H9 (cell line): ENCODE data around the gene SLC35F2. TPM values are rescaled to one million over a fixed set of nuclear protein-coding genes. Genes with fewer than 3 reads are reported as not detected.

Experiments
- DNase-seq: peaks from one replicate; pipeline ENCODE4 v3.0.0-alpha.2; 2017
- H2AFZ ChIP-seq: one replicate; pipeline ENCODE4 v1.6.1; 2013; ENCODE audit warnings: mild to moderate bottlenecking, low read length, control low read depth, moderate library complexity
- H2AK5ac ChIP-seq: 2 replicates; pipeline ENCODE4 v1.6.1; 2013; ENCODE audit warnings: low read length, control low read depth, mixed read lengths; ENCODE audit not compliant: insufficient read length
- H2BK120ac ChIP-seq: one replicate; pipeline ENCODE4 v1.6.1; 2013; ENCODE audit warnings: low read depth, mild to moderate bottlenecking, low read length, control low read depth, inconsistent platforms; ENCODE audit not compliant: poor library complexity, severe bottlenecking
- H2BK12ac ChIP-seq: 2 replicates; pipeline ENCODE4 v1.6.1; 2013; ENCODE audit warnings: low read length, control low read depth, mixed read lengths, low read depth; ENCODE audit not compliant: insufficient read length
- H2BK15ac ChIP-seq: 2 replicates; pipeline ENCODE4 v1.6.1; 2013; ENCODE audit warnings: low read depth, low read length, control low read depth
- H2BK20ac ChIP-seq: one replicate; pipeline ENCODE4 v1.6.1; 2013; ENCODE audit warnings: low read depth, mild to moderate bottlenecking, low read length, control low read depth, inconsistent platforms; ENCODE audit not compliant: poor library complexity, severe bottlenecking
- H2BK5ac ChIP-seq: 2 replicates; pipeline ENCODE4 v1.6.1; 2013; ENCODE audit warnings: low read length, control low read depth, mixed read lengths; ENCODE audit not compliant: insufficient read length
- H3K14ac ChIP-seq: 2 replicates; pipeline ENCODE4 v1.6.1; 2013; ENCODE audit warnings: low read length, control low read depth; ENCODE audit not compliant: insufficient read depth
- H3K18ac ChIP-seq: 2 replicates; pipeline ENCODE4 v1.6.1; 2013; ENCODE audit warnings: low read depth, mild to moderate bottlenecking, mixed read lengths, low read length, control low read depth; ENCODE audit not compliant: insufficient read length
- H3K23ac ChIP-seq: 2 replicates; pipeline ENCODE4 v1.6.1; 2013; ENCODE audit warnings: low read length, control low read depth, mixed read lengths, low read depth; ENCODE audit not compliant: insufficient read length
- H3K23me2 ChIP-seq: 2 replicates; pipeline ENCODE4 v1.6.1; 2013; ENCODE audit warnings: low read depth, mild to moderate bottlenecking, mixed read lengths, low read length, control low read depth; ENCODE audit not compliant: insufficient read length, poor library complexity, severe bottlenecking
- H3K27ac ChIP-seq: 2 replicates; pipeline ENCODE4 v1.5.1; 2013; ENCODE audit warnings: low read length, control low read depth, mixed read lengths, low read depth; ENCODE audit not compliant: insufficient read length
- H3K27me3 ChIP-seq: 2 replicates; pipeline ENCODE4 v1.6.1; 2013; ENCODE audit warnings: low read length, control low read depth, inconsistent platforms; ENCODE audit not compliant: insufficient read depth
- H3K4ac ChIP-seq: 2 replicates; pipeline ENCODE4 v1.6.1; 2013; ENCODE audit warnings: low read depth, mild to moderate bottlenecking, control low read depth, inconsistent platforms, low read length, moderate library complexity
- H3K4me1 ChIP-seq: 2 replicates; pipeline ENCODE4 v1.6.1; 2013; ENCODE audit warnings: low read length, control low read depth, inconsistent platforms; ENCODE audit not compliant: insufficient read depth
- H3K4me2 ChIP-seq: 2 replicates; pipeline ENCODE4 v1.6.1; 2013; ENCODE audit warnings: low read length, control low read depth, mixed read lengths; ENCODE audit not compliant: insufficient read length, insufficient read depth
- H3K56ac ChIP-seq: 2 replicates; pipeline ENCODE4 v1.6.1; 2013; ENCODE audit warnings: low read depth, mild to moderate bottlenecking, mixed read lengths, low read length, control low read depth; ENCODE audit not compliant: insufficient read length
- H3K79me1 ChIP-seq: 2 replicates; pipeline ENCODE4 v1.6.1; 2013; ENCODE audit warnings: low read depth, mild to moderate bottlenecking, moderate library complexity, low read length, control low read depth, inconsistent platforms; ENCODE audit not compliant: insufficient read depth, poor library complexity, severe bottlenecking
- H3K79me2 ChIP-seq: 2 replicates; pipeline ENCODE4 v1.6.1; 2013; ENCODE audit warnings: low read length, control low read depth, inconsistent platforms; ENCODE audit not compliant: insufficient read depth
- H3K9ac ChIP-seq: 2 replicates; pipeline ENCODE4 v1.6.1; 2013; ENCODE audit warnings: low read length, control low read depth, mixed read lengths; ENCODE audit not compliant: insufficient read length; ENCODE audit errors: extremely low read depth
- H3K9me3 ChIP-seq: one replicate; pipeline ENCODE4 v1.6.1; 2013; ENCODE audit warnings: low read depth, low read length, inconsistent platforms; ENCODE audit not compliant: control insufficient read depth
- H3T11ph ChIP-seq: one replicate; pipeline ENCODE4 v1.6.1; 2013; ENCODE audit warnings: mild to moderate bottlenecking, low read length, control low read depth, inconsistent platforms
- H4K20me1 ChIP-seq: one replicate; pipeline ENCODE4 v1.6.1; 2013; ENCODE audit not compliant: control insufficient read depth, insufficient read length, insufficient read depth
- H4K5ac ChIP-seq: 2 replicates; pipeline ENCODE4 v1.6.1; 2013; ENCODE audit warnings: low read depth, mild to moderate bottlenecking, mixed read lengths, low read length, control low read depth; ENCODE audit not compliant: insufficient read length
- H4K8ac ChIP-seq: replicated peaks from 2 replicates; pipeline ENCODE4 v1.6.1; 2013; ENCODE audit warnings: low read length, control low read depth, mixed read lengths, low read depth; ENCODE audit not compliant: insufficient read length
- H4K91ac ChIP-seq: 2 replicates; pipeline ENCODE4 v1.6.1; 2013; ENCODE audit warnings: low read depth, mild to moderate bottlenecking, moderate library complexity, mixed read lengths, low read length, control low read depth; ENCODE audit not compliant: insufficient read length
- H3K27ac Mint-ChIP-seq, 3 experiments: 2 replicates in 2 of 3; 3 replicates in 1 of 3; pipeline ENCODE4 v1.8.0; 2020 to 2021; ENCODE audit warnings: mixed read lengths in 3 of 3, mild to moderate bottlenecking in 1 of 3, moderate library complexity in 1 of 3
- H3K27me3 Mint-ChIP-seq: 2 replicates; pipeline ENCODE4 v1.8.0; 2021; ENCODE audit warnings: low read depth, mild to moderate bottlenecking, moderate library complexity, mixed read lengths
- H3K36me3 Mint-ChIP-seq, 3 experiments: 2 replicates in 2 of 3; 3 replicates in 1 of 3; pipeline ENCODE4 v1.8.0; 2020 to 2021; ENCODE audit warnings: low read depth in 3 of 3, mixed read lengths in 3 of 3; ENCODE audit not compliant: insufficient read depth in 1 of 3
- H3K4me1 Mint-ChIP-seq, 2 experiments: 2 replicates each; pipeline ENCODE4 v1.8.0; 2020; ENCODE audit warnings: mixed read lengths in 2 of 2
- H3K4me3 Mint-ChIP-seq, 2 experiments: 2 replicates in 1 of 2; 3 replicates in 1 of 2; pipeline ENCODE4 v1.8.0; 2020 to 2021; ENCODE audit warnings: mild to moderate bottlenecking in 2 of 2, mixed read lengths in 2 of 2, moderate library complexity in 1 of 2
- H3K9me3 Mint-ChIP-seq, 2 experiments: 2 replicates in 1 of 2; 3 replicates in 1 of 2; pipeline ENCODE4 v1.8.0; 2020; ENCODE audit warnings: mild to moderate bottlenecking in 2 of 2, mixed read lengths in 2 of 2, moderate library complexity in 1 of 2
- WGBS: extraction: QIAGEN DNeasy Blood & Tissue Kit; methylation state at CpG from one replicate; pipeline ENCODE4 v1.1.7; 2013; ENCODE audit warnings: missing lambda C conversion rate, low lambda C conversion rate, mixed read lengths; ENCODE audit not compliant: insufficient read length; ENCODE audit errors: extremely low coverage; 5-methylcytosine and 5-hydroxymethylcytosine counted together
- total RNA-seq: library from RNA; stranded (reverse); gene quantifications from 2 replicates; pipeline ENCODE4 v1.2.1, GENCODE V29; 2021
- TF ChIP-seq, protein P1 (sequence below): fragments of 200-600 bp; sonication (generic); conservative IDR thresholded peaks from 3 replicates; pipeline ENCODE4 v1.8.0; 2021; ENCODE audit warnings: antibody characterized with exemption, mild to moderate bottlenecking

The SLC35F2 gene
- total RNA-seq, 1 experiment from 2014 or later: 24.0 TPM

DNA sequence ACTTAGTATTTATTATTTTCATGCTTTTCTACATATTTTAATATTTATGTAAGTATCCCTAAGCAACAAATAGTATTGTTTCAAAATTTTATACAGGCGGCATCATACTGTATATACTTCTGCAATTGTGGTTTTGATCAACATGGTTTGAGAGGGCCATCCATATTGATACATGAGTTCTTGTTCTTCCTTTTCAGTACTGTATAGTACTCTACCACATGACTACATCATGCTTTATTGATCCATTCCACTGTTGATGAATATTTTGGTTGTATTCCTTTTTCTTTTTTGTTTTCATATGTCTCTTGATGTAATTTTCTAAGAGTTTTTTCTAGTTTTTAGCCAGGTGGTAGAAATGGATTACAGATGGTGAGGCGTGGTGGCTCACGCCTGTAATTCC, 40.1 kb downstream of the SLC35F2 start:
- H2BK20ac ChIP-seq: no peak overlapping the region
- no peak overlapping the region for H2AFZ ChIP-seq
- H3K27me3 ChIP-seq: no peaks in the 10 kb centered on the region
- Mint-ChIP-seq H3K36me3 (no peaks in the 10 kb centered on the region), H3K4me1 (no peaks in the 10 kb centered on the region), H3K27ac (no peak overlapping the region), H3K9me3 (no peaks in the 10 kb centered on the region), H3K27me3 (no peaks in the 10 kb centered on the region), H3K4me3 (no peak overlapping the region)
- H3K56ac ChIP-seq: no peak overlapping the region
- H3K79me1 ChIP-seq: no peaks in the 10 kb centered on the region
- no peaks in the 10 kb centered on the region for H4K20me1 ChIP-seq
- no peak for DNase-seq
- no peak overlapping the region for H4K8ac ChIP-seq
- no peak overlapping the region for H2BK15ac ChIP-seq
- H3K18ac ChIP-seq: no peak overlapping the region
- H3K9ac ChIP-seq: no peak overlapping the region
- H3K79me2 ChIP-seq: no peaks in the 10 kb centered on the region
- H3K23ac ChIP-seq: no peak overlapping the region
- no peak overlapping the region for H2BK5ac ChIP-seq
- H2BK120ac ChIP-seq: no peak overlapping the region
- no peak overlapping the region for H4K5ac ChIP-seq
- no peak overlapping the region for H3K4me2 ChIP-seq
- H3K23me2 ChIP-seq: no peaks in the 10 kb centered on the region
- H3T11ph ChIP-seq: no peak overlapping the region
- H2AK5ac ChIP-seq: no peak overlapping the region
- H3K14ac ChIP-seq: no peak overlapping the region
- no peak overlapping the region for H2BK12ac ChIP-seq
- no peak overlapping the region for H4K91ac ChIP-seq
- H3K27ac ChIP-seq: no peak overlapping the region
- H3K4ac ChIP-seq: no peak overlapping the region
- H3K4me1 ChIP-seq: no peaks in the 10 kb centered on the region
- no CpG with 5 or more reads among the region's 3 CpGs for WGBS
- H3K9me3 ChIP-seq: no peaks in the 10 kb centered on the region
- TF ChIP-seq, protein P1, sequence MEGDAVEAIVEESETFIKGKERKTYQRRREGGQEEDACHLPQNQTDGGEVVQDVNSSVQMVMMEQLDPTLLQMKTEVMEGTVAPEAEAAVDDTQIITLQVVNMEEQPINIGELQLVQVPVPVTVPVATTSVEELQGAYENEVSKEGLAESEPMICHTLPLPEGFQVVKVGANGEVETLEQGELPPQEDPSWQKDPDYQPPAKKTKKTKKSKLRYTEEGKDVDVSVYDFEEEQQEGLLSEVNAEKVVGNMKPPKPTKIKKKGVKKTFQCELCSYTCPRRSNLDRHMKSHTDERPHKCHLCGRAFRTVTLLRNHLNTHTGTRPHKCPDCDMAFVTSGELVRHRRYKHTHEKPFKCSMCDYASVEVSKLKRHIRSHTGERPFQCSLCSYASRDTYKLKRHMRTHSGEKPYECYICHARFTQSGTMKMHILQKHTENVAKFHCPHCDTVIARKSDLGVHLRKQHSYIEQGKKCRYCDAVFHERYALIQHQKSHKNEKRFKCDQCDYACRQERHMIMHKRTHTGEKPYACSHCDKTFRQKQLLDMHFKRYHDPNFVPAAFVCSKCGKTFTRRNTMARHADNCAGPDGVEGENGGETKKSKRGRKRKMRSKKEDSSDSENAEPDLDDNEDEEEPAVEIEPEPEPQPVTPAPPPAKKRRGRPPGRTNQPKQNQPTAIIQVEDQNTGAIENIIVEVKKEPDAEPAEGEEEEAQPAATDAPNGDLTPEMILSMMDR: no peak
